ENCODE measurements around the gene PRKG2.

The PRKG2 gene

GRCh38 chr4:81096566-81096965, 118.5 kb downstream of the PRKG2 start:
- no peak for DNase-seq (ENCODE audit: low read depth in 3 of 3)

- no peak for DNase-seq (ENCODE audit: low read depth in 3 of 3)
These were observed 119.6 kb downstream of the PRKG2 start for GRCh38 chr4:81095389-81095788.

GRCh38 chr4:81093720-81094401, 121.2 kb downstream of the PRKG2 start:
- no peak for DNase-seq (ENCODE audit: low read depth in 3 of 3)

- DNase-seq (ENCODE audit: low read depth in 3 of 3): no peak
These were observed 129.0 kb downstream of the PRKG2 start for GRCh38 chr4:81085979-81086378.

- DNase-seq (ENCODE audit: low read depth in 3 of 3): no peak
These were observed 129.7 kb downstream of the PRKG2 start for GRCh38 chr4:81085291-81085690.

- no peak for DNase-seq (ENCODE audit: low read depth in 3 of 3)
These were observed 130.4 kb downstream of the PRKG2 start for GRCh38 chr4:81084634-81085033.

- no peak for DNase-seq (ENCODE audit: low read depth in 3 of 3)
These were observed 131.0 kb downstream of the PRKG2 start for GRCh38 chr4:81084029-81084428.

- DNase-seq (ENCODE audit: low read depth in 3 of 3): no peak
These were observed 133.9 kb downstream of the PRKG2 start for GRCh38 chr4:81081156-81081555.

- DNase-seq (ENCODE audit: low read depth in 3 of 3): no peak
These were observed 144.0 kb downstream of the PRKG2 start for GRCh38 chr4:81071013-81071412.

- peak; percentile 15 to 40 (median 27) for DNase-seq (ENCODE audit: low read depth in 3 of 3)
These were observed 145.2 kb downstream of the PRKG2 start for GRCh38 chr4:81069706-81070331.

GRCh38 chr4:81065446-81065845, 149.6 kb downstream of the PRKG2 start:
- no peak for DNase-seq (ENCODE audit: low read depth in 3 of 3)

GRCh38 chr4:81062001-81062400, 153.0 kb downstream of the PRKG2 start:
- no peak for DNase-seq (ENCODE audit: low read depth in 3 of 3)

- no peak for DNase-seq (ENCODE audit: low read depth in 3 of 3)
These were observed 153.7 kb downstream of the PRKG2 start for GRCh38 chr4:81061344-81061730.

GRCh38 chr4:81060587-81061343, 154.3 kb downstream of the PRKG2 start:
- no peak for DNase-seq (ENCODE audit: low read depth in 3 of 3)

GRCh38 chr4:81058621-81059020, 156.4 kb downstream of the PRKG2 start:
- no peak for DNase-seq (ENCODE audit: low read depth in 3 of 3)

GRCh38 chr4:81052119-81053068, 162.6 kb downstream of the PRKG2 start:
- peak in 1 of 3 donors; percentile 28 for DNase-seq (ENCODE audit: low read depth in 3 of 3)

- no peak for DNase-seq (ENCODE audit: low read depth in 3 of 3)
These were observed 165.1 kb downstream of the PRKG2 start for GRCh38 chr4:81049907-81050306.

- no peak for DNase-seq (ENCODE audit: low read depth in 3 of 3)
These were observed 165.7 kb downstream of the PRKG2 start for GRCh38 chr4:81049330-81049729.

GRCh38 chr4:81042578-81043365, 172.2 kb downstream of the PRKG2 start:
- no peak for DNase-seq (ENCODE audit: low read depth in 3 of 3)

GRCh38 chr4:81040012-81040659, 174.9 kb downstream of the PRKG2 start:
- DNase-seq (ENCODE audit: low read depth in 3 of 3): no peak

All from stimulated activated CD4-positive, alpha-beta T cell treated with anti-CD3 and anti-CD28 coated beads, TNF-alpha, amount 100 ng/mL, for 48 hours (primary cell).